A673 (cell line): Measurements from ENCODE around the gene NDST3.

Experiments used
- CTCF ChIP-seq: fragments of 300-800, 200-600 bp; sonication (generic); conservative IDR thresholded peaks from 2 replicates; pipeline ENCODE4 v1.5.1; 2017; ENCODE audit warnings: low read depth, mild to moderate bottlenecking, antibody characterized with exemption, low read length, moderate library complexity, mixed read lengths
- EZH2 ChIP-seq: fragments of 200-600 bp; sonication (generic); IDR thresholded peaks from 2 replicates; pipeline ENCODE4 v1.6.1; 2017; ENCODE audit warnings: borderline replicate concordance, low read depth, mild to moderate bottlenecking, mixed read lengths, antibody characterized with exemption, low read length; ENCODE audit not compliant: poor library complexity, severe bottlenecking

DNA sequence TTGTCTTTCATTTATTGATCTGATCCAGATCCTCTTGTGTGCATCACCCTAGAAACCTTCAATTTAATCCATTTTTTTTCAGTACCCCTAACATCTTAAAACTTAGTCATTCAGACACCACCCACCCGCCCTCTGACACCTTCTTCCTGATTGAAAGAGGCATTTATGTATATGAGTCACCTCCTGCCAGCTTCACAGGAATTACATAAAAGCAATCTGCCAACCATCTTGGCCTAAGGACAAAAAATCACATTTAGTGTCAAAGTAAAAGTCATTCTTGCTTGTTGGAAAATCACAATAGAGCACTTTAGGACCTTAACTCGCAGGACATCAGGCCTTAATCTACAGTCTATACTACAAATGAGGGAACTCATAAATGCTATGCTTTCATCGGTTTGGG, 52.1 kb downstream of the NDST3 start:
- TF ChIP-seq CTCF (no peak), EZH2 (no peak)
